ENCODE data around the gene FKBP5. TPM values are rescaled to one million over a fixed set of nuclear protein-coding genes. Genes with fewer than 3 reads are reported as not detected.

The FKBP5 gene
- polyA plus RNA-seq, 1 donor, result 9.4 TPM

Other genes with a start within 250 kb of the FKBP5 start
- gene FANCE, start 236.6 kb downstream of the FKBP5 start, polyA plus RNA-seq, result 9.6 TPM
- gene RPL10A, start 220.5 kb downstream of the FKBP5 start, polyA plus RNA-seq, result 2,412 TPM
- gene TEAD3, start 191.8 kb downstream of the FKBP5 start, polyA plus RNA-seq, result 41.2 TPM
- gene TULP1, start 176.0 kb downstream of the FKBP5 start, polyA plus RNA-seq, result 1.2 TPM
- 0.51 TPM for gene ARMC12, start 48.1 kb upstream of the FKBP5 start, polyA plus RNA-seq
- not detected for gene CLPSL2, start 87.7 kb upstream of the FKBP5 start, polyA plus RNA-seq
- gene CLPSL1, start 92.1 kb upstream of the FKBP5 start, polyA plus RNA-seq, result not detected
- 0.63 TPM for gene CLPS, start 108.4 kb upstream of the FKBP5 start, polyA plus RNA-seq
- gene LHFPL5, start 116.4 kb upstream of the FKBP5 start, polyA plus RNA-seq, result 0.33 TPM
- 50.9 TPM for gene SRPK1, start 232.2 kb upstream of the FKBP5 start, polyA plus RNA-seq